Vein endothelial cell (primary cell): ENCODE results near the gene ZC3HAV1. TPM values are rescaled to one million over a fixed set of nuclear protein-coding genes. Genes with fewer than 3 reads are reported as not detected.

Source experiments
- total RNA-seq: library from RNA; depleted of rRNA; stranded (reverse); fragments of >200 nt; gene quantifications from 2 replicates; pipeline ENCODE4 v1.2.3, GENCODE V29; 2012

Gene ZC3HAV1
- total RNA-seq, result 58.1 and 60.5 TPM in 2 replicates

GRCh38 chr7:139109188-139109982, at the start of gene ZC3HAV1:
ZC3HAV1 (minus strand) TSS chr7:139109720; CDS start chr7:139109331, 389 bp downstream.

GRCh38 chr7:139035586-139036353, 73.8 kb downstream of the ZC3HAV1 start, which contains the start of gene ZC3HAV1L:
ZC3HAV1L (minus strand) TSS chr7:139036042; CDS start chr7:139036017, 25 bp downstream.

Other genes with a start within 250 kb of the ZC3HAV1 start
- gene KIAA1549, start 128.3 kb downstream of the ZC3HAV1 start, total RNA-seq, result 3.9 and 5.0 TPM in 2 replicates
- gene ZC3HAV1L, start 73.7 kb downstream of the ZC3HAV1 start, total RNA-seq, result 29.7 and 33.0 TPM in 2 replicates
- gene UBN2, start 121.5 kb upstream of the ZC3HAV1 start, total RNA-seq, result 5.9 and 8.0 TPM in 2 replicates
- gene FMC1, start 231.6 kb upstream of the ZC3HAV1 start, total RNA-seq, result 5.6 and 6.5 TPM in 2 replicates